K562 (cell line): Measurements from ENCODE around the gene CMAS. TPM values are rescaled to one million over a fixed set of nuclear protein-coding genes. Genes with fewer than 3 reads are reported as not detected.

Experiments used
- ATAC-seq: fragments of 200-7000 bp; cut with Tn5 transposase; 3 replicates; pipeline ENCODE4 v1.9.1; 2020; ENCODE audit warnings: moderate library complexity
- BruUV-seq: library from RNA; stranded (reverse); fragments of 400-500 nt; replicated peaks from 2 replicates; lab custom pipeline; 2021; lab: Mats Ljungman, UMichigan
- CTCF ChIA-PET: fragments of 300-600 bp; formaldehyde crosslinking; extraction: SDS; loops from one replicate; lab custom pipeline; 2021; ENCODE audit warnings: low intra/inter-chr PET ratio; lab: Yijun Ruan, JAX
- POLR2A ChIA-PET: fragments of 300-600, 350-650 bp; sonication (Branson Sonifier 250); formaldehyde crosslinking; extraction: SDS; loops from one replicate; lab custom pipeline; 2021; ENCODE audit warnings: antibody characterized with exemption, inconsistent platforms; lab: Yijun Ruan, JAX
- DNase-seq, 4 experiments: peaks; one replicate each; pipeline versions ENCODE4 v3.0.0 to v3.0.0-alpha.2; 2011 to 2018; ENCODE audit warnings: low spot score in 3 of 4, mixed read lengths in 3 of 4; ENCODE audit errors: extremely low read depth in 1 of 4
- FAIRE-seq: peaks from 2 replicates; lab custom pipeline; 2011; peaks lifted over from hg19 to GRCh38; lab: Jason Lieb, UNC
- H2AFZ ChIP-seq: 2 replicates; pipeline ENCODE4 v1.6.0; 2011; ENCODE audit warnings: low read depth, low read length, control low read depth, inconsistent platforms
- H3K27ac ChIP-seq: fragments of 200-600 bp; 3 replicates; pipeline ENCODE4 v1.8.0; 2011; ENCODE audit warnings: low read depth, mild to moderate bottlenecking, control low read depth, inconsistent platforms, low read length, moderate library complexity, mixed read lengths; ENCODE audit errors: extremely low read depth
- H3K27me3 ChIP-seq, 2 experiments: fragments of 300-600 bp in 1 of 2; 2 replicates in 1 of 2; 3 replicates in 1 of 2; pipeline versions ENCODE4 v1.6.0 to v1.8.0; 2011; ENCODE audit warnings: inconsistent platforms in 2 of 2, low read length in 2 of 2, mild to moderate bottlenecking in 1 of 2, mixed read lengths in 1 of 2, moderate library complexity in 1 of 2; ENCODE audit not compliant: control insufficient read depth in 2 of 2, insufficient read depth in 2 of 2
- H3K36me3 ChIP-seq: fragments of 300-600 bp; 3 replicates; pipeline ENCODE4 v1.8.0; 2011; ENCODE audit warnings: mild to moderate bottlenecking, low read length, inconsistent platforms; ENCODE audit not compliant: control insufficient read depth, insufficient read depth
- H3K4me1 ChIP-seq, 2 experiments: fragments of 200-600 bp in 1 of 2; replicated peaks in 1 of 2; 2 replicates in 1 of 2; 3 replicates in 1 of 2; pipeline versions ENCODE4 v1.5.1 to v1.8.0; 2011; ENCODE audit warnings: inconsistent platforms in 2 of 2, low read length in 2 of 2, mild to moderate bottlenecking in 1 of 2, mixed read lengths in 1 of 2, moderate library complexity in 1 of 2; ENCODE audit not compliant: control insufficient read depth in 2 of 2, insufficient read depth in 2 of 2
- H3K4me2 ChIP-seq: 2 replicates; pipeline ENCODE4 v1.6.1; 2011; ENCODE audit warnings: low read length, control low read depth, inconsistent platforms, mixed read lengths; ENCODE audit not compliant: insufficient read depth
- H3K4me3 ChIP-seq: fragments of 200-600 bp; sonication (generic), shearing (Covaris generic); 2 replicates; pipeline ENCODE4 v1.5.1; 2016; ENCODE audit warnings: control low read depth, inconsistent platforms
- H3K79me2 ChIP-seq: fragments of 200-600 bp; 3 replicates; pipeline ENCODE4 v1.8.0; 2011; ENCODE audit warnings: low read length, inconsistent platforms; ENCODE audit not compliant: control insufficient read depth, insufficient read depth
- H3K9ac ChIP-seq, 2 experiments: 2 replicates each; pipeline versions ENCODE4 v1.6.0 to v1.6.1; 2011; ENCODE audit warnings: low read depth in 2 of 2, low read length in 2 of 2, control low read depth in 1 of 2, inconsistent platforms in 1 of 2, mild to moderate bottlenecking in 1 of 2, mixed read lengths in 1 of 2; ENCODE audit not compliant: insufficient read depth in 1 of 2
- H3K9me1 ChIP-seq: one replicate; pipeline ENCODE4 v1.6.0; 2011; ENCODE audit warnings: inconsistent platforms, mild to moderate bottlenecking, low read length, moderate library complexity; ENCODE audit not compliant: control insufficient read depth, insufficient read depth
- H3K9me3 ChIP-seq: replicated peaks from 2 replicates; pipeline ENCODE4 v1.5.1; 2011; ENCODE audit warnings: low read depth, low read length, inconsistent platforms; ENCODE audit not compliant: control insufficient read depth, insufficient read depth
- H4K20me1 ChIP-seq: replicated peaks from 2 replicates; pipeline ENCODE4 v1.6.1; 2011; ENCODE audit warnings: low read length, inconsistent platforms, mixed read lengths; ENCODE audit not compliant: control insufficient read depth, insufficient read depth
- CCNT2 ChIP-seq: IDR thresholded peaks from 2 replicates; pipeline ENCODE4 v1.6.1; 2011; ENCODE audit warnings: borderline replicate concordance, low read depth, mild to moderate bottlenecking, moderate library complexity, mixed read lengths, low read length; ENCODE audit not compliant: insufficient read length; ENCODE audit errors: extremely low read depth
- FOXA1 ChIP-seq: fragments of 450-650 bp; IDR thresholded peaks from 2 replicates; pipeline ENCODE4 v1.6.1; 2016; ENCODE audit warnings: mild to moderate bottlenecking, borderline replicate concordance
- GATA2 ChIP-seq: sonication (generic); formaldehyde crosslinking; IDR thresholded peaks from 2 replicates; pipeline ENCODE4 v1.4.0; 2020; ENCODE audit warnings: mild to moderate bottlenecking, missing genetic modification reagents
- NONO ChIP-seq, 2 experiments: fragments of 200-400 bp in 1 of 2; fragments of 450-650 bp in 1 of 2; formaldehyde crosslinking in 1 of 2; IDR thresholded peaks; 2 replicates each; pipeline ENCODE4 v1.6.1; 2017; ENCODE audit warnings: low read depth in 2 of 2, mild to moderate bottlenecking in 2 of 2, moderate library complexity in 2 of 2, low read length in 1 of 2
- RCOR1 ChIP-seq, 2 experiments: IDR thresholded peaks; 2 replicates each; pipeline ENCODE4 v1.6.1; 2012; ENCODE audit warnings: low read depth in 2 of 2, low read length in 2 of 2, borderline replicate concordance in 1 of 2, improper control_type of control experiment in 1 of 2
- WGBS: fragments of 100-300 bp; shearing (Covaris generic); methylation state at CpG from one replicate; pipeline ENCODE4 v1.1.6; 2016; ENCODE audit warnings: low coverage, mixed read lengths; ENCODE audit not compliant: insufficient coverage; ENCODE audit errors: missing lambda C conversion rate; 5-methylcytosine and 5-hydroxymethylcytosine counted together
- in situ Hi-C: fragments of 300-500 bp; cut with MboI; formaldehyde crosslinking; loops from 4 replicates; pipeline ENCODE4 v1.15.0; 2018; ENCODE audit warnings: inconsistent platforms, mixed read lengths
- intact Hi-C: fragments of 100-400 bp; cut with micrococcal nuclease; formaldehyde crosslinking; loops from 2 replicates; pipeline ENCODE4 v1.14.2; 2022
- polyA plus RNA-seq, 8 experiments: library from polyadenylated mRNA; depleted of rRNA in 4 of 8; stranded (reverse) in 5 of 8; unstranded in 3 of 8; fragments of >200 nt; fragmentation: Nextera tagmentation in 2 of 8; fragmentation: Illumina TruSeq in 1 of 8; extraction: Ambion mirVana in 2 of 8; extraction: Trizol in 1 of 8; gene quantifications; 2 replicates each; pipeline versions ENCODE4 v1.2.1 to v1.2.3, GENCODE V29; 2011 to 2014; ENCODE audit warnings: inconsistent platforms in 1 of 8, missing spikeins in 1 of 8
- total RNA-seq, 7 experiments: library from RNA; depleted of rRNA in 6 of 7; stranded (reverse); fragments of >200 nt in 6 of 7; fragmentation: Illumina TruSeq in 2 of 7; extraction: Trizol in 2 of 7; gene quantifications; 2 replicates each; pipeline versions ENCODE4 v1.2.1 to v1.2.3, GENCODE V29; 2011 to 2021; ENCODE audit warnings: low replicate concordance in 1 of 7

CMAS gene
- total and polyA plus RNA-seq, 9 of the 15 experiments (the other 6 are each of a cell fraction or from before 2014, with no cell fraction given) = 29.7 to 108 (median 65.3) TPM

DNA sequence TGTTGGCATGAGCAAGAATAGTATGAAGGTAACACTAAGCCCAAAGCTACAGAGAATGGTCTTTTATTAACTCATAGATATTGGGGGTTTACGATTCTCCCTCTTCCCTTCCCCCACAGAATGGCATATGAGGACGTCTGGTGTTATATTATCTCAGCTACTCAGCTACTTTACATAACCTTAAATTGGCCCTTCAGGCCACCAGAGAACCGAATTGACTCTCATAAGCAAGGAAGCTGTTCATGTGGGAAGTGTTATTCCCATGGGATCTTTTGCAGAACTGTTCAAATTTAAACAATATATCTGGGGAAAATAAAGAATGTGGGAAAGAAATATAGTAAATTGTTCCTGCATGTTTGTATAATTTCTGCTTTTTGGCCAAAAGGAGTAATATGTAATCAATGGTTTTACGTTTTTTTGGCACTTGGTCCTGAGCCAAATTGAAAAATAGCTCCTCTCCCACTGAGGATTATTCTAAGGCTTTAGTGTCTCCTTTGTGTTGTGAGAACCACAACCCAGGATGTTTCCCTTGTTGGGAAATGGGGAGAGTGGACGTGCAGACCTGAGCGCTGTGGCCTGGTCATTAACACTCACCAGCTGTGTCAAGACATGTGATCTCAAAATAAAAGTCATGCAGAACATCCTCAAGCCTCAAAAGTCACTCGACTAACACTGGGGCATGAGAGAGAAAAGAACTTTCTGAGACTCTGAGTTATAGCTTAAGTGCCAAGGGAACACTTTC lies 31.8 kb upstream of the CMAS start:
- no peak for DNase-seq
- Histone ChIP-seq H3K9me3 (no peaks in the 10 kb centered on the region), H3K9me1 (no peaks in the 10 kb centered on the region), H2AFZ (peak overlapping the region; percentile 76), H4K20me1 (no peaks in the 10 kb centered on the region), H3K36me3 (no peaks in the 10 kb centered on the region), H3K9ac (no peak overlapping the region), H3K27ac (no peak overlapping the region), H3K27me3 (no peaks in the 10 kb centered on the region), H3K4me3 (no peak overlapping the region), H3K4me2 (no peak overlapping the region), H3K4me1 (peaks cover 0 to 3% of the 10 kb centered on the region in 2 experiments; a peak in 1 of 5 replicates), H3K79me2 (no peaks in the 10 kb centered on the region)
- ATAC-seq = no peak
- BruUV-seq = no TSS peak
- TF ChIP-seq CCNT2 (no peak), RCOR1 (IDR thresholded peaks at IDR 0.05; ENCODE audit: borderline replicate concordance in 1 of 2, low read depth in 2 of 2, low read length in 2 of 2) (no peak), GATA2 (CRISPR knock-in tag) (no peak), NONO (IDR thresholded peaks at IDR 0.05; ENCODE audit: low read depth in 2 of 2, low read length in 1 of 2) (no peak)
- intact Hi-C loops = no loop called here
- in situ Hi-C loops = no loop called here
- FAIRE-seq = no peak
- 26% methylated on average over 7 of the region's 7 CpGs for WGBS
- POLR2A ChIA-PET = interaction anchor here (0.5 to 0.6 kb wide), 2 partner anchors 29 to 341 kb away, joined by 3 to 5 read pairs; no protein-coding TSS in a partner anchor
- CTCF ChIA-PET = no interaction called here

GRCh38 chr12:22014783-22015144 lies 31.3 kb upstream of the CMAS start:
- in situ Hi-C loops = no loop called here
- CTCF ChIA-PET = no interaction called here
- FAIRE-seq = peak; percentile 46

More at GRCh38 chr12:22014783-22015144, 31.3 kb upstream of the CMAS start:
- Histone ChIP-seq H2AFZ (peak overlapping the region; percentile 76), H3K9me1 (no peaks in the 10 kb centered on the region), H3K9ac (no peak overlapping the region), H3K4me2 (no peak overlapping the region), H3K36me3 (no peaks in the 10 kb centered on the region), H3K9me3 (no peaks in the 10 kb centered on the region), H3K4me1 (peaks cover 0 to 3% of the 10 kb centered on the region in 2 experiments; a peak in 1 of 5 replicates), H3K27ac (no peak overlapping the region), H3K4me3 (no peak overlapping the region), H3K27me3 (no peaks in the 10 kb centered on the region), H4K20me1 (no peaks in the 10 kb centered on the region), H3K79me2 (no peaks in the 10 kb centered on the region)
- 29% methylated on average over 7 of the region's 7 CpGs for WGBS
- BruUV-seq = no TSS peak
- ATAC-seq (no peak), DNase-seq (peak in 2 of 4 experiments; percentile 8 to 18)
- POLR2A ChIA-PET = no interaction called here
- no peak for TF ChIP-seq FOXA1
- intact Hi-C loops = no loop called here
